Progenitor cell of endocrine pancreas (in vitro differentiated cells): ENCODE data around the gene CDC42EP2. TPM values are rescaled to one million over a fixed set of nuclear protein-coding genes. Genes with fewer than 3 reads are reported as not detected.

Source experiments
- DNase-seq: peaks from one replicate; pipeline ENCODE4 v3.0.0; 2021; ENCODE audit warnings: low spot score; ENCODE audit not compliant: unreplicated experiment
- H3K27ac Mint-ChIP-seq: 2 replicates; pipeline ENCODE4 v1.8.0; 2021; ENCODE audit warnings: mild to moderate bottlenecking, moderate library complexity, mixed read lengths
- H3K27me3 Mint-ChIP-seq: 2 replicates; pipeline ENCODE4 v1.8.0; 2021; ENCODE audit warnings: mixed read lengths
- H3K36me3 Mint-ChIP-seq: 2 replicates; pipeline ENCODE4 v1.8.0; 2022; ENCODE audit warnings: mixed read lengths; ENCODE audit not compliant: insufficient read depth
- H3K4me1 Mint-ChIP-seq: 2 replicates; pipeline ENCODE4 v1.8.0; 2021; ENCODE audit warnings: low read depth, mixed read lengths
- H3K4me3 Mint-ChIP-seq: 2 replicates; pipeline ENCODE4 v1.8.0; 2021; ENCODE audit warnings: low read depth, mild to moderate bottlenecking, moderate library complexity, mixed read lengths
- H3K9me3 Mint-ChIP-seq: 2 replicates; pipeline ENCODE4 v1.8.0; 2021; ENCODE audit warnings: low read depth, mixed read lengths
- CTCF ChIP-seq: fragments of 200-600 bp; sonication (generic); IDR thresholded peaks from one replicate; pipeline ENCODE4 v1.5.0; 2021; ENCODE audit warnings: antibody characterized with exemption, mild to moderate bottlenecking; ENCODE audit not compliant: unreplicated experiment
- total RNA-seq: library from RNA; stranded (reverse); gene quantifications from 2 replicates; pipeline ENCODE4 v1.2.1, GENCODE V29; 2021

Gene CDC42EP2
- total RNA-seq, 1 donor from 2014 or later: 5.9 TPM

GRCh38 chr11:65354265-65355012, 39.8 kb downstream of the CDC42EP2 start, which contains the start of gene TIGD3:
TIGD3 (plus strand) TSS chr11:65354751; CDS start chr11:65355809, 1,058 bp downstream.
- DNase-seq: peak; percentile 98
- Mint-ChIP-seq H3K36me3 (peaks cover 6% of the 10 kb centered on the region), H3K4me1 (peaks cover 17% of the 10 kb centered on the region), H3K27me3 (no peaks in the 10 kb centered on the region), H3K9me3 (no peaks in the 10 kb centered on the region), H3K4me3 (peak within 1 kb of the TSS; percentile 87), H3K27ac (peak within 1 kb of the TSS; percentile 93)
- no peak for TF ChIP-seq CTCF

- no peaks in the 10 kb centered on the region for H3K9me3 Mint-ChIP-seq
- TF ChIP-seq CTCF: no peak
- no peaks in the 10 kb centered on the region for H3K27me3 Mint-ChIP-seq
- no peak for DNase-seq
- peak overlapping the region; percentile 93 for H3K27ac Mint-ChIP-seq
- peak overlapping the region; percentile 87 for H3K4me3 Mint-ChIP-seq
- peaks cover 21% of the 10 kb centered on the region for H3K4me1 Mint-ChIP-seq
- H3K36me3 Mint-ChIP-seq: peaks cover 6% of the 10 kb centered on the region
These were observed 40.5 kb downstream of the CDC42EP2 start for GRCh38 chr11:65355013-65355775.

- peak overlapping the region; percentile 26 for H3K27ac Mint-ChIP-seq
- H3K36me3 Mint-ChIP-seq: peaks cover 6% of the 10 kb centered on the region
- H3K4me3 Mint-ChIP-seq: peak overlapping the region; percentile 87
- H3K27me3 Mint-ChIP-seq: no peaks in the 10 kb centered on the region
- H3K9me3 Mint-ChIP-seq: no peaks in the 10 kb centered on the region
- TF ChIP-seq CTCF: no peak
- no peak for DNase-seq
- peaks cover 21% of the 10 kb centered on the region for H3K4me1 Mint-ChIP-seq
These were observed 41.2 kb downstream of the CDC42EP2 start for GRCh38 chr11:65355776-65356393.

GRCh38 chr11:65356394-65356972, 41.8 kb downstream of the CDC42EP2 start:
- peaks cover 21% of the 10 kb centered on the region for H3K4me1 Mint-ChIP-seq
- H3K9me3 Mint-ChIP-seq: no peaks in the 10 kb centered on the region
- H3K27me3 Mint-ChIP-seq: no peaks in the 10 kb centered on the region
- DNase-seq: no peak
- H3K4me3 Mint-ChIP-seq: peak overlapping the region; percentile 57
- peaks cover 6% of the 10 kb centered on the region for H3K36me3 Mint-ChIP-seq
- H3K27ac Mint-ChIP-seq: no peak overlapping the region
- TF ChIP-seq CTCF: no peak

GRCh38 chr11:65357856-65358356, 43.2 kb downstream of the CDC42EP2 start:
- H3K36me3 Mint-ChIP-seq: no peaks in the 10 kb centered on the region
- no peaks in the 10 kb centered on the region for H3K27me3 Mint-ChIP-seq
- no peak overlapping the region for H3K27ac Mint-ChIP-seq
- no peak for DNase-seq
- TF ChIP-seq CTCF: no peak
- no peaks in the 10 kb centered on the region for H3K9me3 Mint-ChIP-seq
- H3K4me1 Mint-ChIP-seq: peaks cover 21% of the 10 kb centered on the region
- no peak overlapping the region for H3K4me3 Mint-ChIP-seq
